ENCODE data around the gene SERINC5.

Gene SERINC5

DNA sequence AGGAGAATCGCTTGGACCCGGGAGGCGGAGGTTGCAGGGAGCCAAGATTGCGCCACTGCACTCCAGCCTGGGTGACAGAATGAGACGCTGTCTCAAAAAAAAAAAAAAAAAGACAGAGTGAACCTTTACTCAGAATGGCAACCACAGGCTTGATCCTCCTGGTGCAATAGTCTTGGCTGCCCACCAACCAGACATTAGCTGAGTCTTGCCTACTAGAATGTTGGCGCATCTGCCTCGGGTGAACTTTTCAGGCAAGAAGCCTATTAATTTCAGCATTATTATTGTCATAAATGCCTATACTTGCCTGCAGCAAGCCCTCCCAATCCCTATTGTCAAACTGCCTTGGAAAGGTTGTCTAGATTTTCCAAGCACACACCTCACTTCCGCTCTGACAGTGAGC, 4.2 kb downstream of the SERINC5 start:
- no peak for DNase-seq

DNA sequence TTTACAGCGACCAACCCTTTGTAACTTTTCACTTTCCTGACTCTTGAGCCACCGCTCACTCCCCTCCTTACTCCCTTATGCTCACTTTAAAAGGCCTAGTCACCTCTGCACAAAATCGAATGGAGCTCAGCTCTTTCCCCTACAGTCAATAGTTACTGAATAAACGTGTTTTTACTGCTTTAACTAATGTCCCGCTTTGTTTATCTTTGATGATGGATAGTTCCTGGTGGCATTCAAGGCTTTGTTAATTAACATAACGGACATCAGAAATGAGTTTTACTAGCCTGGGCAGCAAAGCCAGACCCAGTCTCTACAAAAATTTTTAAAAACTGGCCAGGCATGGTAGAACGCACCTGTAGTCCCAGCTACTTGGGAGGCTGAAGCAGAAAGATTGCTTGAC, 5.0 kb downstream of the SERINC5 start:
- DNase-seq, result no peak

DNA sequence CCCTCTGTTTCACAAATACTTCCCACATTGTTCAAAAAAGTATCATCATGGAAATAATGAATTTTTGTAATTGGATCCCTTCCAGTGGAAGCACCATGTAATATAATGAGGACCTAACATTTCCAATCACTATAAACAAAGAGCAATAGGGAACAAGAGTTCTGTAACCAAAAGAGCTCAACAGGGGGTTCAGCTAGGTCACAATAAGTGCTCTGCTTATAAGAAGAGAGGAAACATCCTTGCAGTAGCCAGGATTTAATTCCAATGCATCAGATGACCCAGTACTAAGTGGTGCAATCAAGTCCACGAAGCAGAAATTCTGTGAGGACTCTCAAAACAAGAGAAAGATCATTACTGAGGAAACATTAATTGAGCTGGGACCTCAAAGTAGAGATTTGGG, 5.9 kb downstream of the SERINC5 start:
- no peak for DNase-seq

DNA sequence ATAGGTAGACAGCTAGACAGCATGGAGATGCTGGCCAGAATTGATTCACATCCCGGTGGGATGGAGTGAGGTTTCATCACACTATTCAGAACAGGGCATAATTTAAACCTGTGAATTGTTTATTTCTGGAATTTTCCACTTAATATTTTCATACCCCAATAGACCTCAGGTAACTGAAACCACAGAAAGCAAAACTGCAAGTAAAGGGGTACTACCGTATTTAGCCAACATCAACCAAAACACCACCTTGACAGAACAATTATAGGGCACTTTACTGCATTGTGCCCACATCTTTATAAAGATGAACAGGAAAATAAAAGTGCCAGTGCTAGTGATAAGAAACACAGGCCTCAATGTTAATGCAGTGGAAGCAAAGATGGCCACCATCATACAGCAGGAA, 7.5 kb downstream of the SERINC5 start:
- DNase-seq, result no peak

DNA sequence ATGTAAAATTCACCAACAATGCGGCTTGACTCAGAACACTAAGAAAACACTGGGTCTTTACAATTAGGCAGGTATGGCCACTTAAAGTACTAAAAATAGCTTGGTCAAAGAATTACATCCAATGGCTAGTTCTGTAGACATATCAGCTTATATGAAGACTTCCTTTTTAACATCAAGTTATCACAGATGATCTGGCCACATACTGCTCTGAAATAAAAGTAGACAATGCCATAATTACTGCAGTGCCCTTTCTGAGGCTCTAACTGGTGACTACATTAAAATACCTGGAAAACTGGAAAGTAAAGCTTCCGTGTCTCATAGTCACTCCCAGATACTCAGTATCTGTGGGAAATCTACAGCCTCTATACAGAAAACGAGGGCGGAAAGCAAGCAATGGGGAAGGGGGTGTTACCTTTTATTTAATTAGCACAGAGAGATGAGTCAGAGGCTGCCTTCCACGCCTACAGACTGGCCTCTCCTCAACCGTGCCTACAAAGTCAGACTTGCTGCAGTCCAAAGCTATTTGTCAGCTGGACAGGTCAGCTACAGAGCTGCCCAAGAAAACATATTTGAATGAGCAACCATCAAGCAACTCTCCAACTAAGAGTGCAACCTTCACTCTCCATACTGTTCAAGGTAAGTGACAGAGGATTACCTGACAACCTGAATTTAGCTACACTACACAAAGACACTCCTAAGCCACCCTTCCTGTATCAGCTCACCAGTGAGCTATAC, 8.7 kb downstream of the SERINC5 start:
- no peak for DNase-seq

DNA sequence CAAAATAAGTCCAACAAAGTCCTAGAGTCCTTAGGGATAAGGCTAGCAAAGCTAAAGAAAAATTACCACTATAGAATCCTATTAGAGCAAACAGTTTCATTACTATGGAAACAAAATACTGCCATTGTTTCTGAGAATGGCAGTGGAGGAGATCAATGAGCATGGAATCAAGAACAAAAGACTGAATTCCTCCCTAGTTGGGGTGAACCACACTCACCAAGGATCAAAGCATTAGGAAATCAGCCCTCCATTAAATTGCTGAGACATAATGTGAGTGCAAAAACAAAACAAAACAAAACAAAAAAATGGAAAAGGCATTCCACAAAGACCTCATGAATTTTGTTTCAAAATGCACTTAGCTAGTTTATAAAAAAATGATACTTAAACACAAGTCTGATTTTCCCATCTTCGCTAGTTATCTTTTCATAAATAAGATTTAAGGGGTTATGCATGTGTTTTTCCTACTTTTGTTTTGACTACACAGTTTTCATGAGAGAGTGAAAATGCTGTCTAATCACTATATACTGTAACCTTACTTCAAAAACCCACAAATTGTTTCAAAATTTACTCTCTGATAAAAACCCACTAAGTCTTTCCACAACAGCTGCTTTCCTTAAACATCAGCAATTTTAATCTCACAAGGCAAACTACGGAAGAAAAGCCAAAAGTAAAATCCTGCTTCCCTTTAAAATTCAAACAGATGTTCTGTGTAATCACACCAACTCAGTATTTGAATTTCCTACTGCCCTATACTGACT, 9.7 kb downstream of the SERINC5 start:
- DNase-seq, result no peak

DNA sequence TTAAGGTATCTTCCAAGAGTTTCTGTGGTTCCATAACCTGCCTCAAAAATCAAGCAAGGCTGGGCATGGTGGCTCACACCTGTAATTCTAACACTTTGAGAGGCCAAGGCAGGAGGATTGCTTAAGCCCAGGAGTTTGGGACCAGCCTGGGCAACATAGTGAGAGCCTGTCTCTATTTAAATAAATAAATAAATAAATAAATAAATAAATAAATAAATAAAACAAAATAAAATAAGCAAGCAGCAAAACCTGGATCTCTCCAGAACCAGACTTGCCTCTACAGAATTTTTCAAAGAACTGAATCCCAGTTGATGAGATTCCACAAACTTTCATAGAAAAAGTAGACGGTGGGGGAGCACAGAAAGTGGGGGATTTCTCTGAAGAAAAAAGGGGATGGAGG, 12.3 kb downstream of the SERINC5 start:
- DNase-seq, result no peak

DNA sequence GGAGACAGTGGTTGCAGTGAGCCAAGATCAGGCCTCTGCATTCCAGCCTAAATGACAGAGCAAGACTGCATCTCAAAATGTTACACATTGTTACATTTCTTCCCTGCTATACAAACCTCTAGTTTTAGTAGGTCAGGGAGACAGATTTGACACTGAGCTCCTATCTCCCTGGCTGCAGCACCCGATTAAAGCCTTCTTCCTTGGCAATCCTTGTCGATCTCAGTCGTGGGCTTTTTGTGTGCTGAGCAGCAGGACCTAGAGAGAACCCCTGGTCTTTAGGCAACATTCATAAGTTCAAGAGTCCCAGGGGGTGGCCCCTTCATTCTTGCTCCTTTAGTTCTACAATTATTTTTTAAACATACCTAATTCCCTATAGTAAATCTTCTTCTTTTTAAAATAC, 13.0 kb downstream of the SERINC5 start:
- DNase-seq, result no peak

DNA sequence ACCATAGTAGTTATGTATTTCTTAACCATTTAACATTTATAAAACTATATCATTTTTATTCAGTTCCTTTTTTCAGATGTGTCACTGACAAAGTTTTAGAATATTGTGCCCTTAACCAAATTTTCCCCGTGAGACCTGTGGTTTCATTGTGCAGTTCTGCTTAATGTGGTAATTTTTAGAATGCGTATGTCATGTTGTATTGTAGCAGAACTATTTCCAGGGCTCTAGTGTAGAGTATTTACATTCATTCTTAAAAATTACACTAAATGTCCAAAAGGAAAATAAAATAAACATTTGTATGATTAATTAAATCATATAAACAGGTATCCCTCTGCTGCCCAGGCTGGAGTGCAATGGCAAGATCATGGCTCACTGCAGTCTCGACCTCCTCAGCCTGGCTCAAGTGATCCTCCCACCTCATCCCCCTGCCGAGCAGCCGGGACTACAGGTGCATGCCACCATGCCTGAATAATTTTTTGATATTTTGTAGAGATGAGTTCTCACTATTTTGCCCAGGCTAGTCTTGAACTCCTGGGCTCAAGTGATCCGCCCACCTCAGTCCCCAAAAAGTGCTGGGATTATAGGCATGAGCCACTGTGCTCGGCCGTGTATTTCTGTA, 15.4 kb downstream of the SERINC5 start:
- no peak for DNase-seq

DNA sequence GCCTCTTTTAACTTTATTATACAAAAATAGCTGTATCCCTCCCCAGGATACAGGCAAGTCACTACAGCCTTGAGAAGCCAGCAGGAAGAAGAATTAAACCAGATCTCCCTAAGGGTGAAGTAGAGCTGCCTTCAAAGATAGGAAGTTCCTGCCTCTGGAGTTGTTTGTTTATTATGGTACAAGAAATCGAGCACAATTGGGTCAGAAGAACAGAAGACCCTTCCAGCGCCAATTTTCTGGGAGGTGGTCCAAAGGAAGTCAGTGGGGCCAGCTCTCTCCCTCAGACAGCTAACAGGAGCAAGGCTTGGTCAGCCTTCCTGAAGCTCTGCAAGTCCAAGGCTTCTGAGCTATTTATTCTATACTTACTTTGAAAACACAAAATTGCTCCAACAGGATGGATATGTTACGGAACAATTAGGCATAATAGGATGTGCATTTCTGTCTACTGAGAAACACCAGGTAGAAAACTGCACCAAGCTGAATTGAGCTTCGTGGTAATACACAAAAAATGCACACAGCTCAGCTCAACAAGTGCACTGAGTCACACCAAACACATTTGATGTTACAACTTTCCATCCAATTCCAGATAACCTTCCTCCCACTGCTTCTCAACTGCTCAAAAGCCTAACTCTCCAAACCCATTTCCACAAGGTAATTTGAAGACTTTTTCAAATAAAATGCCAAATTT, 16.0 kb downstream of the SERINC5 start:
- no peak for DNase-seq

DNA sequence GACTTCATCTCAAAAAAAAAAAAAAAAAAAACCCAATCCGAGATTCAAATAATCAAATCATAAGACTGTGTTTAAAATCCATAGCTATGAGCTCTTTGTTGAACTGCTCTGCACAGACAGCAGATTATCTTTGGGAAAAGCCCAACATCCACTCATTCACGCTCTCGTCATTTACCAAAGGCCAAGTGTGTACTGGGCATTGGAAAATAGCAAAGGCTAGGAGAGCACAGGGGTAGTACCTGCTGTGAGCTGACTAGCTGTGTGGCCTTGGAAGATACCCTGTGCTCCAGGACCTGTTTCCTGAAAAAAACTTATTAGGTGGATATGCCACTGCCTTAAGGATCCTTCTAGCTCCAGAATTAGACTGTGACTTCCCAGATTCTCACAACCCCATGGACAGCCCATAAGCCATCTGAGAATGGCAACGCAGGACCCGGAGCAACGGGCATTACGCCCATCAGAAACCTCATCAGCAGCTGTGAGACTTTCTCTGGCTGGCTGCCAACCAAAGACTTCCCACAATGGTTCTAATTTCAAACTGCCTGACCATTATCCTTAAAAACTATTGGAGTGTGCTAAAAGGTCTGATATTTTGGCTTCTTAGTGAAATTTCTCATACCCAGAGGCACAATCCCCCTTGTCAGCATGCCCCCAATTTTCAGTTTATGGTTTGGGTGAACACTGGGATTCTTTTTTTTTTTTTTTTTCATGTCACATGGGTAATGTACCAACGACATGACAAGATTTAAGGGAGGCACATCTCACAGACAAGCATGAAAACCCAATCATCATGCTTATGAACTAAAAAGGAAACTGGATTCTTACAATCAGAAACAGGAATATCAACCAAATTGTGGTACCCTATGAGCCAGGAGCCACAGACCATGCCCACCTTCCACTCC, 16.8 kb downstream of the SERINC5 start:
- no peak for DNase-seq

DNA sequence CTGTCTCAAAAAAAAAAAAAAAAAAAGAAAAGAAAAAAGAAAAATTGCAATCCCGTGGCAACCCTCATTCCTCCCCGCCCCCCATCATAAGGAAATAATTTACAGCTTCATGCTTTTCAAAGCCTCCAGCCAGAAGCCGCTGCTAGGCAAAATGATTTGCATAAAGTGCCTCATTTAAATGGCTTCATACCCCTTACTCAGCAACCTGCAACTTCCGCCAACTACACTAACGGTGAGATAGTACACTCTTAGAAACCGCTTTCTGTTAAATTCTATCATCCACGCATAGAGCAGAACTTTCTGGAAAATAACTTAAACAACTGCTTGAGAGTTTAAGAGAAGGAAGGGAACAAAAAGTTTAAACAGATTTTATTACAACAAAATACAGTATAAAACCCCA, 17.8 kb downstream of the SERINC5 start:
- DNase-seq, result no peak

DNA sequence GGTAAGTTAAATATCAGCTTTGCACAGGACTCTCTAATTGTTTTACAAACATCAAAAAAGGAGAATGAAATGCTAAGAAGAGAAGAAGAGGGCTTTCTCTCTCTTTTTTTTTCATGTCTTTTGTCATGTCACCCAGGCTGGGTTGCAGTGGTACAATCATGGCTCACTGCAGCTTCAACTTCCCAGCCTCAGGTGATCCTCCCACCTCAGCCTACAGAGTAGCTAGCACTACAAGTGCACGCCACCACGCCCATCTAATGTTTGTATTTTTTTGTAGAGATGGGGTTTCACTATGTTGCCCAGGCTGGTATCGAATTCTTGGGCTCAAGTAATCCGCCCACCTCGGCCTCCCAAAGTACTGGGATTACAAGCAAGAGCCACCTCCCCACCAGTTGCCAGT, 18.6 kb downstream of the SERINC5 start:
- no peak for DNase-seq

DNA sequence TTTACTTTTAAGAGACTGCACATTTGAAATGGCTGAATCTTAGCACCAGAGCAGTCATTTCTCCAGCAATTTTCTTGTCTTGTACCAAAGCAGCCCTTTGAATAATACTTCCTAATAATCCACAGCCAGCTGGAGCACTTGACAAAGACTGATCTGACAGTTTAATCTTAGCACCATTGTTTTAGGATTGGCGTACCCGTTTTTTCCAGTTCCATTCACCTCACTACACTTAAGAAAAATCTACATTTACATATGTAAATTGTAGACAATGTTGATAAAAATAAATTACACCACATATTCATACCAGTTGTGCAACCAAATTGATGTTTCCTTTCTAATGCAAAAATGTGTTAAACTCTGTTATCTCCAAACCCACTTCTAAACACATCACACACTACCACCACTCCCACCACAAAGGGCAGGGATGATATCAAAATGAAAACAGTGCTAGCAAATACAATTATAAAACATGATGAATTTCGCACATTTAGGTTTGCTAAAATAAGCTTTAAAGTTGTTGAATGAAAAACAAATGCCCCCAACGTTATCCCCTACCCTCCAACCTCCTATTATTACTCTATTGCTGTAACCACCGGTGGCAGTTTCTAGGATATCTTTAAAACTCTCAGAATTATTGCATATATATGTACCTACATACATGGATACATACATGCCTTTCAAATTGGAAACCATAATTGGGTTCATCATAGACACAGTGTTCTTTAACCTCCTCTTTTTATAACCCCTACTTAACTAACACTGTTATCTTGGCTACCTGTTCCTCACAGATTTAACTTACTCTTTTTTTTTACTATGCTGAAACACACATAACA, 21.5 kb downstream of the SERINC5 start:
- no peak for DNase-seq

DNA sequence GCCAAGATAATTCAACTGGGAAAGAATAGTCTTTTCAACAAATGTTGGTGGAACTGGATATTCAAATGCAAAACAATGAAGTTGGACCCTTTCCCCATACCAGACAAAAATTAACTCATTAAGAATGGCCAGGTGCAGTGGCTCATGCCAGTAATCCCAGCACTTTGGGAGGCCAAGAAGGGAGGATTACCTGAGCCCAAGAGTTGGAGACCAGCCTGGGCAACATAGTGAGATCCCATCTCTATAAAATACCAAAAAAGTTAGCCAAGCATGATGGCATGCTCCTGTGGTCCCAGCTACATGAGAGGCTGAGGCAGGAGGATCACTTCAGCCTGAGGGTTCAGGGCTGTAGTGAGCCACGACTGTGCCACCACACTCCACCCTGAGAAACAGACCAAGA, 24.2 kb downstream of the SERINC5 start:
- DNase-seq, result no peak

DNA sequence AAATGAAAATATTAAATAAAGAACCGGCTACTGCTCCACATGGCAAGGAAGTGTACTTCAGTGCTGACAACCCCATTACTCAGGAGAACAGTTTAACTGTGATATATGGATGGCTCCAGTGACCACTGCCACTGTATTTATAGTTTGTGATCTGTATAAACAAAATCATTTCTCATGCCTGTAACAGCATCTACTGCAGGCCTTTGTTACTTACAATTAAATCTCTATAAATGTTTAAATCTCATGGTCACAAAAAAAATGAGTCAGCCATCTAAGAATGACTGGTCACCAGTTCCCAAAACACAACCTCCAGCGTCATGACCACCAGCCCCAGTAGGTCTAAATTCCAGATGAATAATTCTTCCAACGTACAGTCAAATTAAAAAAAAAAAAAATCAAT, 24.6 kb downstream of the SERINC5 start:
- DNase-seq, result no peak

DNA sequence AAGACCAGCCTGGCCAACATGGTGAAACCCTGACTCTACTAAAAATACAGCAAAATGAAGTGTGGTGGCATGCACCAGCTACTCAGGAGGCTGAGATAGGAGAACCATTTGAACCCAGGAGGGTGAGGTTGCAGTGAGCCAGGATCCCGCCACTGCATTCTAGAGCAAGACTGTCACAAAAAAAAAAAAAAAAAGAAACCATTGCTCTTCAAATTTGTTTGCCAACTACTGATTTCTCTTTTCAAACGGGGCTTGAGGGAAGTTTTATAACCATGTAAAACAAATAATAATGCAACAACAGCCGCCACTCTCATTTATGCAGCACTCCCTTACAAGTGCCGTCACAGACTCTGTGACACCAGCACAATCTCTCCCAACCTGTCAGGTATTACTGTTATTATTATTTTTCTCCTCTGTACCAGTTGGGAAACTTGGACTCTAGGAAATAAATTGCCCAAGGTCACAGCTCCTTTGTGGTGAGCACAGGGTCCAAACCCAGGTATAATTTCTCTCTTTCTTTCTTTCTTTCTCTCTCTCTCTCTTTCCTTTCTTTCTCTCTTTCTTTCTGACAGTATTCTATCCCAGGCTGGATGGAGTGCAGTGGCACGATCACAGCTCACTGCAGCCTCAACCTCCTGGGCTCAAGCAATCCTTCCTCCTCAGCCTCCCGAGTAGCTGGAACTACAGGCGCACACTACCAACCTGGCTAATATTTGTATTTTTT, 25.4 kb downstream of the SERINC5 start:
- DNase-seq, result no peak

DNA sequence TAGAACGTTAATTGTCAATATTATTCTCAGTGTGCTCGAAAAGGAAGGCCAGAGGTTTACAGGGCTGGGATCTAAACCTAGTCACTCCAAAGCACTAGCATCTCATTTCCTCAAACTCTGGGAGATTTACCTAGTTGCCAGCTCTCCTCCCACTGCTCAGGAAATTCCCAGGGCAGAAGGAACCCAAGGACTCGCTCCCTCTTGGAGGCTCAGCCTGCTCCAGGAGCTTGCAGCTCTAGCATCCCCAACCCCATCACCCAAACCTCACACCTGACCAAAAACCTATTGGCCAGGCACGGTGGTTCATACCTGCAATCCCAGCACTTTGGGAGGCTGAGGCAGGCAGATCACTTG, 26.0 kb downstream of the SERINC5 start:
- DNase-seq, result no peak

DNA sequence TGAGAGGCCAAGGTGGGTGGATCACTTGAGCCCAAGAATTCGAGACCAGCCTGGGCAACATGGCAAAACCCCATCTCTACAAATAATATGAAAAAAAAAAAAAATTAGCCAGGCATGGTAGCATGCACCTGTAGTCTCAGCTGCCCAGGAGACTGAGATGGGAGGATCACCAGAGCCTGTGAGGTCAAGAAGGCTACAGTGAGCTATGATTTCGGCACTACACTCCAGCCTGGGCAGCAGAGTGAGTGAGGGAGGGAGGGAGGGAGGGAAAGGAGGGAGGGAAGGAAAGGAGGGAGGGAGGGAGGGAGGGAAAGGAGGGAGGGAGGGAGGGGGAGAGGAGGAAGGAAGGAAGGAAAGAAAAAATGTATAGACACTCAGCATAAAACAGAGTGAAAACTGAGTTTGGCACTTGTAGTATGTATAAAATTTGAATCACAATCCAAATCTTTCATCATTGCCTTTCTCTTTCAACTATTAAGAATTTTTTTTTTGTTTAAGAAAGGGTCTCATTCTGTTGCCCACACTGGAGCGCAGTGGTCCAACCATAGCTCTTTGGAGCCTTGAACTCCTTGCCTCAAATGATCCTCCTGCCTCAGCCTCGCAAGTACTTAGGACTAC, 27.8 kb downstream of the SERINC5 start:
- no peak for DNase-seq

DNA sequence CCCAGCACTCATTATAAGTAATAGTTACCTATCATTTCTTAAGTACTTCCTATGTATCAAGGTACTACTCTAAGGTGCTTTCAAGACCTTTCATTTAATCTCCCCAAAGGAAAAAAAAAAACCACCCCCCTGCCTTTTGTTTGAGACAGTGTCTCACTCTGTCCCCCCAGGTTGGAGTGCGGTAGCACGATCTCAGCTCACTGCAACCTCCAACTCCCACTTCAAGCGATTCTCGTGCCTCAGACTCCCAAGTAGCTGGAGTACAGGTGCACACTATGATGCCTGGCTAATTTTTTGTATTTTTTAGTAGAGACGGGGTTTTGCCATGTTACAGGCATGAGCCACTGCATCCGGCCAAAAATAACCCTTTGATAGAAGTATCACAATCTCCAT, 29.9 kb downstream of the SERINC5 start:
- DNase-seq, result no peak
